Hindlimb muscle (tissue), 1 donor: Measurements from ENCODE around the gene RASSF3. TPM values are rescaled to one million over a fixed set of nuclear protein-coding genes. Genes with fewer than 3 reads are reported as not detected.
A peak's percentile ranks its signal among the peaks of the same experiment; 100 is the strongest.
"Not testable (repeated sequence)": the region's sequence is repeated elsewhere in the genome, so short reads cannot be mapped to it uniquely, and the experiment has no call there.

Experiments used
- DNase-seq: peaks from one replicate; pipeline ENCODE4 v3.0.0-alpha.2; 2013
- polyA plus RNA-seq: library from polyadenylated mRNA; unstranded; fragments of 120-200 nt; gene quantifications from one replicate; pipeline ENCODE4 v1.2.1, GENCODE V29; 2013; ENCODE audit not compliant: insufficient read length

Gene RASSF3
- polyA plus RNA-seq, 1 donor: 70.8 TPM

DNA sequence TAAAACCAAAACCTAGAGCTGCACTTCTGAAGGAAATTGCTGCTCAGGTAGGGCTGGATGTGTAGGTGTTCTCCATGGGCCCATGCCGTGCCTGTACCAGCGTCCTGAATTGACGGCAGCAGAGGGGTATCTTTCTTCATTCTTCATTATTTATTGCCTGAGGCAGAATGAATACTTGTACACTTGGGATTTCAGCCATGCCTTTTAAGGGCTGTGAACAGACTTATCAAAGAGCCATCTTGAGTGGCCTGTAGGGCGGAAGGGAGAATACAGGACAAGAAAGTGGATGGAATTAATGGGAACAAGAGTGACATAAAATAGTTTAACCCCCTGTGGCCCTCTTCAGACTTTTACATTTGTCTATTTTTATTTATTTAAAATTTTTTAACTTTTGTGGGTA, 61.4 kb downstream of the RASSF3 start:
- no peak for DNase-seq

DNA sequence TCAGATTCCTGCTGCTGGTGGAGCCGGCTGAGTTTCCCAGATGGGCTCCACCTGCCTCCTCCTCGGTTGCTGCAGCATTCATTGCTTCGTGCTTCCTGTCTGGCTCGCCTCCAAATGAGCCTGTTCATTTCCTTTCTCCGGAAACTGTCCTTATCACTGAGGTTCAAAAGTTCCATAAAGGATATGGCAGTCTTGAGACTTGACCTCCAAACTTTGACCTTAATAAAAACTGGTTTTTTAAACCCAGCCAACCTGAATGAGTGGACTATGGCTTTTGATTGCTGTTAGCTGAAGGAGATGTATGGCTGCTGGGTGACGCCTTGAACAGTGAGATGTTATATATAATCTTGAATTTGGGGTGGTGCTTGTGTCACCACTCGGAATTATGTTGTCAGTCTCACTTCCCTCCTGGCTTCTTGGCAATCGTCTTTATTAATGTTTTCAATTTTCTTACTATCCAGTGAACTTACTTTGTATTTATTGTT, 62.7 kb downstream of the RASSF3 start:
- DNase-seq: no peak

GRCh38 chr12:64673490-64674169, 63.3 kb downstream of the RASSF3 start:
- no peak for DNase-seq

- DNase-seq: no peak
Measured at GRCh38 chr12:64674367-64674922, 64.2 kb downstream of the RASSF3 start.

DNA sequence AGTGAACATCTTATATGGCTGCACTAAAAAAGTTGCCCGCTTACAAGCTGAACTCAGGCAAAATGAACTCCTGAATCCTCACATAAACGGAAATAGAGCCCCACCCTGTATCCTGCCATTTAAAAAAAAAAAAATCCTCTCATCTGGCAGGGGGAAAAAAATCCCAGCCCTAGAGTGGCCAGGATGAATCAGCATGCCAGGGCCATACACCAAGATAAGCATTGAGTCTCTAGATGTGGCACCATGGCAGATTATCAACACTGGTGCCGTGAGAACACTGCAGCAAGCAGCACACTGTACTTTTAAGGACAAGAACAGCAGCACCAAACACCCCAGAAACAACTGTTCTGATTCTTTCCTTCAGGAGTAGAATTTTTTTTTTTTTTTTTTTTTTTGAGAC, 65.5 kb downstream of the RASSF3 start:
- no peak for DNase-seq

DNA sequence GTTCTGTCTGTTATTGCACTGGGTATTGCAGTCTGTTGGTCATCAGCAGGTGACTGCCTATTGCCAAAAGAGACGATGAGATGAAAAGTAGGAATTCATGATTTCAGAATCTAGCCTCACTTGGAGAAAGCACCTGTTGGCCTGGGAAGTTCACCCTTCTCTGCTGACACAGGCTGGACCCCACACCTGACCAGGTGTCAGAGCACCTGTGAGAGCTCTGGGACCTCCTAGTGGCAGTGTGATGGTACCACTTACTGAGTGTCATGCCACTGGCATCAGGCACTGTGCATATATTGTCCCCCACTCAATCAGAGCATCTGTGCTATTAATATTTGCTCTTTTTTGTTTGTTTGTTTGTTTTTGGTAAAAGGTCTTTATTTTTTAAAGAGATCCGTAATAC, 68.0 kb downstream of the RASSF3 start:
- DNase-seq: no peak

GRCh38 chr12:64678835-64679234, 68.5 kb downstream of the RASSF3 start:
- DNase-seq: no peak

DNA sequence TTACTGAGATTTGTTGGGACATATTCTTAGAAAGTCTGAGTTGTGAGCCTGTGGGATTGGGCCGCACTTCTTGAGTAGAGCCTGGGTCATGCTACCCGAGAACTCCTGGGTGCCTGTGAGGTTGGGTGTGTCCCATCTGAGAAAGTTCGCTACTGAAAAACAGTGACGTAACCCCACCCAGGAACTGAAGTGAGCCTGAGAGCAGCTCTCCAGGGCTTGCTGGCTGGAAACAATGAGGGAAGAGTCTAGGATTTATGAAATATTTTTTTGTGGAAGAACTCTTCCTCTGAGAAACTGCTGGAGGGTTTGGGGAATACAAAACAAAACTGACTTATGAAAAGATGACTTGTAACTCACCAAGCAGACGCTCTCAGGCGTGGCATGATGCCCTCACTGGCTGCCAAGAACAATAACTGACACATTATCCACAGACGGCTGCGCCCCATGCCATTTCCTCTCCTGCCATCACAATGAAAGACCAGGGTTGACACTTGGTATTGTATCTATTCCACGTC, 69.2 kb downstream of the RASSF3 start:
- peak; percentile 35 for DNase-seq

GRCh38 chr12:64680235-64680634, 69.9 kb downstream of the RASSF3 start:
- DNase-seq: no peak

GRCh38 chr12:64681200-64682052, 71.1 kb downstream of the RASSF3 start:
- DNase-seq: no peak

GRCh38 chr12:64682572-64683277, 72.4 kb downstream of the RASSF3 start:
- DNase-seq: no peak

GRCh38 chr12:64683816-64684543, 73.7 kb downstream of the RASSF3 start:
- no peak for DNase-seq

- no peak for DNase-seq
Measured at GRCh38 chr12:64685050-64685449, 74.8 kb downstream of the RASSF3 start.

GRCh38 chr12:64685605-64686004, 75.3 kb downstream of the RASSF3 start:
- no peak for DNase-seq

- no peak for DNase-seq
Measured at GRCh38 chr12:64687816-64688215, 77.5 kb downstream of the RASSF3 start.

DNA sequence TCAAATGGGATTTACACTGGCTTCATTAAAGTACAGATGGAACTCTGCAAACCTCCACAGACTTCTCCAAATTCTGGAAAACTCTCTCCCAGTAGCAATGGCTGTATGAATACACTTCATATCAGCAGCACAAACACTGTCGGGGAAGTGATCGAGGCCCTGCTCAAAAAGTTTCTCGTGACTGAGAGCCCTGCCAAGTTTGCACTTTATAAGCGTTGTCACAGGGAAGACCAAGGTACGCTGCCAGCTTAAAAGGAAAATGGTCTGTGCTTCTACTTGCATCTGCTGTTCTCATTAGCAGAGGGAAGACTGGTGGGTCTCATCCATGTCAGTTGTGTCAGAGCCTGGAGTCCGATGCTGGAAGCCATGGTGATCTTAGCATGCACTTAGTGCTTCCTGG, 77.9 kb downstream of the RASSF3 start:
- DNase-seq: peak; percentile 51

- DNase-seq: no peak
Measured at GRCh38 chr12:64688715-64689114, 78.4 kb downstream of the RASSF3 start.

- not testable (repeated sequence) for DNase-seq
Measured at GRCh38 chr12:64690236-64690635, 79.9 kb downstream of the RASSF3 start.

GRCh38 chr12:64691227-64691794, 81.0 kb downstream of the RASSF3 start:
- no peak for DNase-seq

- DNase-seq: no peak
Measured at GRCh38 chr12:64691795-64692583, 81.7 kb downstream of the RASSF3 start.
